H1 (cell line): ENCODE results near the gene MMP11. TPM values are rescaled to one million over a fixed set of nuclear protein-coding genes. Genes with fewer than 3 reads are reported as not detected.

Source experiments
- CTCF ChIA-PET: fragments of 300-600 bp; sonication (Branson Sonifier 250); formaldehyde crosslinking; loops from one replicate; lab custom pipeline; 2021; ENCODE audit not compliant: partially characterized antibody; lab: Charles Lee
- POLR2A ChIA-PET: fragments of 300-600 bp; sonication (Branson Sonifier 250); formaldehyde crosslinking; loops from one replicate; lab custom pipeline; 2021; ENCODE audit warnings: inconsistent platforms; ENCODE audit not compliant: partially characterized antibody; lab: Charles Lee
- DNase-seq, 2 experiments: peaks; one replicate each; pipeline versions ENCODE4 v3.0.0 to v3.0.0-alpha.2; 2010 to 2022; ENCODE audit warnings: low spot score in 2 of 2, low read depth in 1 of 2, mixed read lengths in 1 of 2
- FAIRE-seq: peaks from 2 replicates; lab custom pipeline; 2011; peaks lifted over from hg19 to GRCh38; lab: Jason Lieb, UNC
- H2AFZ ChIP-seq: 2 replicates; pipeline ENCODE4 v1.8.1; 2012; ENCODE audit warnings: low read length, inconsistent platforms
- H2AK5ac ChIP-seq: 2 replicates; pipeline ENCODE4 v1.6.1; 2013; ENCODE audit warnings: low read depth, low read length
- H2BK120ac ChIP-seq: replicated peaks from 2 replicates; pipeline ENCODE3; 2013; ENCODE audit warnings: low read depth, low read length, inconsistent platforms
- H2BK12ac ChIP-seq: 2 replicates; pipeline ENCODE4 v1.6.1; 2013; ENCODE audit warnings: low read depth, low read length
- H2BK15ac ChIP-seq: 2 replicates; pipeline ENCODE4 v1.6.1; 2013; ENCODE audit warnings: low read length
- H2BK20ac ChIP-seq: 2 replicates; pipeline ENCODE4 v1.6.1; 2013; ENCODE audit warnings: low read length
- H2BK5ac ChIP-seq: 2 replicates; pipeline ENCODE4 v1.6.1; 2013; ENCODE audit warnings: low read depth, low read length
- H3K14ac ChIP-seq: 2 replicates; pipeline ENCODE4 v1.6.1; 2013; ENCODE audit warnings: inconsistent platforms; ENCODE audit not compliant: insufficient read length
- H3K18ac ChIP-seq: 2 replicates; pipeline ENCODE4 v1.6.1; 2013; ENCODE audit warnings: low read length; ENCODE audit errors: extremely low read depth
- H3K23ac ChIP-seq: 2 replicates; pipeline ENCODE4 v1.6.1; 2013; ENCODE audit warnings: inconsistent platforms; ENCODE audit not compliant: insufficient read length
- H3K23me2 ChIP-seq: 2 replicates; pipeline ENCODE4 v1.6.1; 2013; ENCODE audit warnings: low read depth, low read length
- H3K27ac ChIP-seq: 2 replicates; pipeline ENCODE4 v1.6.1; 2011; ENCODE audit warnings: low read depth, low read length, inconsistent platforms
- H3K27me3 ChIP-seq, 4 experiments: replicated peaks in 1 of 4; 1 replicate in 1 of 4; 2 replicates in 3 of 4; pipeline versions ENCODE4 v1.6.1 to v1.8.1; 2011 to 2013; ENCODE audit warnings: low read length in 3 of 4, mild to moderate bottlenecking in 3 of 4, inconsistent platforms in 2 of 4, mixed read lengths in 2 of 4, moderate library complexity in 1 of 4; ENCODE audit not compliant: control insufficient read depth in 3 of 4, insufficient read depth in 3 of 4; ENCODE audit errors: extremely low read depth in 1 of 4
- H3K36me3 ChIP-seq, 4 experiments: 2 replicates each; pipeline versions ENCODE4 v1.6.1 to v1.8.1; 2011 to 2013; ENCODE audit warnings: mild to moderate bottlenecking in 4 of 4, low read length in 3 of 4, moderate library complexity in 2 of 4, control low read depth in 1 of 4, inconsistent platforms in 1 of 4; ENCODE audit not compliant: insufficient read depth in 4 of 4, control insufficient read depth in 2 of 4
- H3K4ac ChIP-seq: replicated peaks from 2 replicates; pipeline ENCODE3; 2013; ENCODE audit warnings: low read length, low read depth, mixed read lengths, inconsistent platforms; ENCODE audit not compliant: insufficient read length
- H3K4me1 ChIP-seq, 4 experiments: replicated peaks in 1 of 4; 1 replicate in 1 of 4; 2 replicates in 3 of 4; pipeline versions ENCODE4 v1.6.1 to v1.8.1; 2011 to 2013; ENCODE audit warnings: low read length in 3 of 4, inconsistent platforms in 2 of 4, mixed read lengths in 1 of 4; ENCODE audit not compliant: insufficient read depth in 4 of 4, control insufficient read depth in 3 of 4
- H3K4me2 ChIP-seq, 2 experiments: 2 replicates each; pipeline versions ENCODE4 v1.6.1 to v1.8.1; 2011 to 2013; ENCODE audit warnings: low read depth in 2 of 2, low read length in 2 of 2, control low read depth in 1 of 2, inconsistent platforms in 1 of 2, mild to moderate bottlenecking in 1 of 2; ENCODE audit not compliant: insufficient read depth in 1 of 2
- H3K4me3 ChIP-seq, 4 experiments: fragments of 200-600, 300-600 bp in 1 of 4; sonication (generic), shearing (Covaris generic), sonication (Bioruptor Twin) in 1 of 4; 2 replicates each; pipeline versions ENCODE4 v1.5.1 to v1.8.1; 2011 to 2016; ENCODE audit warnings: low read length in 4 of 4, low read depth in 3 of 4, control low read depth in 2 of 4, inconsistent platforms in 2 of 4, mild to moderate bottlenecking in 2 of 4, mixed read lengths in 1 of 4, moderate library complexity in 1 of 4; ENCODE audit not compliant: insufficient read depth in 2 of 4; ENCODE audit errors: extremely low read depth in 1 of 4
- H3K56ac ChIP-seq: replicated peaks from 2 replicates; pipeline ENCODE3; 2013; ENCODE audit warnings: low read depth, mild to moderate bottlenecking, mixed read lengths, low read length, inconsistent platforms; ENCODE audit not compliant: insufficient read length
- H3K79me1 ChIP-seq: 2 replicates; pipeline ENCODE4 v1.6.1; 2013; ENCODE audit warnings: low read depth, low read length, control low read depth
- H3K79me2 ChIP-seq, 2 experiments: 2 replicates each; pipeline versions ENCODE4 v1.6.1 to v1.8.1; 2012 to 2013; ENCODE audit warnings: low read length in 2 of 2, mild to moderate bottlenecking in 2 of 2, inconsistent platforms in 1 of 2; ENCODE audit not compliant: insufficient read depth in 2 of 2, control insufficient read depth in 1 of 2
- H3K9ac ChIP-seq, 4 experiments: replicated peaks in 1 of 4; 1 replicate in 1 of 4; 2 replicates in 3 of 4; pipeline versions ENCODE4 v1.6.1 to v1.8.1; 2011 to 2013; ENCODE audit warnings: low read depth in 3 of 4, low read length in 3 of 4, control low read depth in 2 of 4, mild to moderate bottlenecking in 2 of 4, moderate library complexity in 2 of 4, inconsistent platforms in 1 of 4; ENCODE audit errors: extremely low read depth in 1 of 4
- H3K9me3 ChIP-seq, 2 experiments: 2 replicates each; pipeline versions ENCODE4 v1.6.1 to v1.8.1; 2012 to 2013; ENCODE audit warnings: mild to moderate bottlenecking in 2 of 2, moderate library complexity in 2 of 2, control low read depth in 1 of 2, inconsistent platforms in 1 of 2, low read depth in 1 of 2, low read length in 1 of 2, mixed read lengths in 1 of 2; ENCODE audit not compliant: insufficient read depth in 2 of 2
- H4K20me1 ChIP-seq, 2 experiments: replicated peaks in 1 of 2; 2 replicates each; pipeline versions ENCODE3 to v1.8.1; 2011 to 2013; ENCODE audit warnings: inconsistent platforms in 2 of 2, low read length in 2 of 2, mild to moderate bottlenecking in 1 of 2; ENCODE audit not compliant: insufficient read depth in 2 of 2, control insufficient read depth in 1 of 2
- H4K5ac ChIP-seq: 2 replicates; pipeline ENCODE4 v1.6.1; 2013; ENCODE audit warnings: low read length, low read depth, mixed read lengths, inconsistent platforms; ENCODE audit not compliant: insufficient read length
- H4K8ac ChIP-seq: 2 replicates; pipeline ENCODE4 v1.8.0; 2013; ENCODE audit warnings: mild to moderate bottlenecking, moderate library complexity, low read length, inconsistent platforms; ENCODE audit not compliant: insufficient read depth; ENCODE audit errors: extremely low read depth
- H4K91ac ChIP-seq: replicated peaks from 2 replicates; pipeline ENCODE3; 2013; ENCODE audit warnings: low read length, mixed read lengths, inconsistent platforms; ENCODE audit not compliant: insufficient read length
- ATF3 ChIP-seq: IDR thresholded peaks from 2 replicates; pipeline ENCODE4 v1.6.1; 2011; ENCODE audit warnings: low read depth, mild to moderate bottlenecking, low read length; ENCODE audit not compliant: insufficient read depth
- GTF2F1 ChIP-seq: IDR thresholded peaks from 2 replicates; pipeline ENCODE4 v1.6.1; 2012; ENCODE audit warnings: low read depth, low read length, improper control_type of control experiment, borderline replicate concordance
- KDM5A ChIP-seq: fragments of 200-600 bp; IDR thresholded peaks from 2 replicates; pipeline ENCODE4 v1.7.1; 2012; ENCODE audit warnings: mild to moderate bottlenecking, low read length, inconsistent platforms, mixed read lengths
- MAX ChIP-seq: IDR thresholded peaks from 2 replicates; pipeline ENCODE4 v1.6.1; 2012; ENCODE audit warnings: inconsistent platforms
- NANOG ChIP-seq: IDR thresholded peaks from 2 replicates; pipeline ENCODE4 v1.6.1; 2011; ENCODE audit warnings: low read length, low read depth, mild to moderate bottlenecking, inconsistent platforms; ENCODE audit not compliant: insufficient read depth, poor library complexity, severe bottlenecking
- POLR2AphosphoS5 ChIP-seq: IDR thresholded peaks from 2 replicates; pipeline ENCODE4 v1.6.1; 2011; ENCODE audit warnings: low read depth, low read length
- RNF2 ChIP-seq: fragments of 200-900, 300-1000 bp; sonication (generic); IDR thresholded peaks from 2 replicates; pipeline ENCODE4 v1.7.1; 2016; ENCODE audit warnings: borderline replicate concordance, low read depth, mild to moderate bottlenecking, antibody characterized with exemption, low read length; ENCODE audit not compliant: poor library complexity, severe bottlenecking; ENCODE audit errors: missing control alignments
- SP1 ChIP-seq: IDR thresholded peaks from 2 replicates; pipeline ENCODE4 v1.6.1; 2011; ENCODE audit warnings: low read depth, low read length
- YY1 ChIP-seq: IDR thresholded peaks from 2 replicates; pipeline ENCODE4 v1.6.1; 2011; ENCODE audit warnings: low read depth, mild to moderate bottlenecking, low read length
- WGBS, 2 experiments: shearing (Covaris generic) in 1 of 2; methylation state at CpG; one replicate each; pipeline versions ENCODE4 v1.1.6 to v1.1.7; 2013 to 2015; ENCODE audit warnings: low lambda C conversion rate in 2 of 2, mixed read lengths in 2 of 2, inconsistent platforms in 1 of 2, low coverage in 1 of 2, missing lambda C conversion rate in 1 of 2; ENCODE audit not compliant: insufficient replicate concordance in 2 of 2, insufficient coverage in 1 of 2, insufficient read length in 1 of 2; ENCODE audit errors: extremely low coverage in 1 of 2, missing lambda C conversion rate in 1 of 2; 5-methylcytosine and 5-hydroxymethylcytosine counted together
- polyA plus RNA-seq, 7 experiments: library from polyadenylated mRNA; depleted of rRNA in 3 of 7; stranded (reverse) in 5 of 7; unstranded in 2 of 7; fragments of >200 nt in 5 of 7; fragments of 200-250 nt in 2 of 7; gene quantifications; 1 replicate in 5 of 7; 2 replicates in 1 of 7; 4 replicates in 1 of 7; pipeline versions ENCODE4 v1.2.1 to v1.2.3, GENCODE V29; 2011 to 2013; ENCODE audit warnings: missing spikeins in 2 of 7, mixed read lengths in 2 of 7
- total RNA-seq: library from RNA; stranded (reverse); fragmentation: NEBNext Ultra II Directional; extraction: Animal tissue kit (Norgen Biotek cat#: 25700); gene quantifications from 2 replicates; pipeline ENCODE4 v1.2.1, GENCODE V29; 2021

MMP11 gene
- total and polyA plus RNA-seq, 2 of the 8 experiments (the other 6 are each of a cell fraction or from before 2014, with no cell fraction given): 10.2 to 18.3 TPM

- no peak overlapping the region for H3K56ac ChIP-seq
- no peak overlapping the region for H2BK20ac ChIP-seq
- H3K14ac ChIP-seq: no peak overlapping the region
- H3K79me2 ChIP-seq: no peaks in the 10 kb centered on the region
- CTCF ChIA-PET: interaction anchor here (1.8 kb wide), 1 partner anchor 55 kb away, joined by 4 read pairs; the partner anchor contains the start of gene CHCHD10
- no peaks in the 10 kb centered on the region for H3K23me2 ChIP-seq
- no peak overlapping the region for H3K23ac ChIP-seq
- peaks cover 0 to 7% of the 10 kb centered on the region in 2 experiments for H4K20me1 ChIP-seq
- 90% methylated on average over 14 of the region's 14 CpGs; no CpG with 5 or more reads in 1 of the 2 experiments for WGBS, 2 experiments
- no peak overlapping the region for H2AFZ ChIP-seq
- H4K8ac ChIP-seq: no peak overlapping the region
- H2BK12ac ChIP-seq: no peak overlapping the region
- FAIRE-seq: no peak
- no peak overlapping the region for H3K27ac ChIP-seq
- no peak overlapping the region for H3K9ac ChIP-seq
- no peak overlapping the region for H3K4me3 ChIP-seq
- no peak for DNase-seq
- H3K18ac ChIP-seq: no peak overlapping the region
- peaks cover 11 to 60% (median 27%) of the 10 kb centered on the region in 4 experiments for H3K36me3 ChIP-seq
- H3K4ac ChIP-seq: no peak overlapping the region
- POLR2A ChIA-PET: interaction anchor here (1.1 kb wide), 1 partner anchor 20 kb away, joined by 4 read pairs; no protein-coding TSS in a partner anchor
- no peaks in the 10 kb centered on the region for H3K27me3 ChIP-seq
- TF ChIP-seq SP1: no peak
- no peak for TF ChIP-seq ATF3
- no peak for TF ChIP-seq NANOG
- no peak for TF ChIP-seq KDM5A
- TF ChIP-seq POLR2AphosphoS5: no peak
- TF ChIP-seq YY1: no peak
- no peak for TF ChIP-seq GTF2F1
- no peak for TF ChIP-seq MAX
- TF ChIP-seq RNF2: no peak
- H3K4me1 ChIP-seq: no peaks in the 10 kb centered on the region
- H3K79me1 ChIP-seq: no peaks in the 10 kb centered on the region
- no peak overlapping the region for H2BK5ac ChIP-seq
- H2BK15ac ChIP-seq: no peak overlapping the region
- no peak overlapping the region for H2AK5ac ChIP-seq
- H3K9me3 ChIP-seq: no peaks in the 10 kb centered on the region
- H2BK120ac ChIP-seq: no peak overlapping the region
- H4K5ac ChIP-seq: no peak overlapping the region
- no peak overlapping the region for H3K4me2 ChIP-seq
- H4K91ac ChIP-seq: no peak overlapping the region
Observed at GRCh38 chr22:23823331-23823791, 50.7 kb downstream of the MMP11 start.
